CD4-positive, alpha-beta T cell treated with Interferon gamma for 1 hour (primary cell): ENCODE results near the gene SORBS2.
"Not testable (repeated sequence)": the region's sequence is repeated elsewhere in the genome, so short reads cannot be mapped to it uniquely, and the experiment has no call there.

Experiments
- DNase-seq: peaks from one replicate; pipeline ENCODE4 v3.0.0-alpha.2; 2020

Gene SORBS2

DNA sequence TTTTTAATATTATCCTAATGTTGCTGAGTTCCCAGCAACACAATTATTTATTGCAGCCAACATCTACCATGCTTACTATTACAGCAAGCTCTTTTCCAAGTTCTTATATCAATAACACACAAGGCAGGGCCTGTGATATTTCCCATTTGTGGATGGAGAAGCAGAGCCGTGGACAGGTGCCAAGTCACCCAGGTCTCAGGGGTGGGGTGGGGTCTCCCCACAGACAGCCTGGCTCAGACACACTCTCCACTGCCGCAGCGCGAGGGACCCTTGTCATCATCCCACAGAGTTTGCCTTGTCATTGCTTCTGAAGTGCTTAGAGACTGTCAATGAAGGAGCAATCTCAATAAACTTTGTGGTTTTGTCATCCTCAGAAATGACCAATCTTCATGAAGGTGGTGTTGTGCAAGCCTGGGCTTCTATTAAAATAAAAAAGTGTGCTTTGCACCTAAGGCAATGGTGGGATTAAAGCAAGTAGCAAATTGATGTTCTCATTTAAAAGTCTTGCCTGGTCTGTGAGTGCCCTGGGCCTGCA lies 76.1 kb downstream of the SORBS2 start:
- DNase-seq: peak; percentile 23

DNA sequence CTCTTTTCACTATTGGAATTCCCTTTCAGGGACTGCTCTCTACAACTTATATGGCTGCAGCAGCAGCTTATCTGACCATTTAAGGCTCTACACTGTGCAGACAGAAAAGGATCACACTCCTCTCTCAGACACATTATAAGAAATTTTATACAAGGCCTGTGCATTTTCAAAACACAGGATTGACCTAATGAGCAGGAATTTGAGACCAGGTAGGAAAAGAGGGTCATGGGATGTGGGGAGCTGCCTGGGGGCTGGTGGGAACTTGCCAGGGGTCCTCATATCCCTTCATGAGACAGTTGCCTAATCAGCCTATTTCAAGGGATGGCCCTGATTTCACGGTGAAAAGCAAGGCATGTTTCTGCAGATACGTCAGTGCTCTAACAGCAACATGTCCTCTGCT lies 77.1 kb downstream of the SORBS2 start:
- no peak for DNase-seq

DNA sequence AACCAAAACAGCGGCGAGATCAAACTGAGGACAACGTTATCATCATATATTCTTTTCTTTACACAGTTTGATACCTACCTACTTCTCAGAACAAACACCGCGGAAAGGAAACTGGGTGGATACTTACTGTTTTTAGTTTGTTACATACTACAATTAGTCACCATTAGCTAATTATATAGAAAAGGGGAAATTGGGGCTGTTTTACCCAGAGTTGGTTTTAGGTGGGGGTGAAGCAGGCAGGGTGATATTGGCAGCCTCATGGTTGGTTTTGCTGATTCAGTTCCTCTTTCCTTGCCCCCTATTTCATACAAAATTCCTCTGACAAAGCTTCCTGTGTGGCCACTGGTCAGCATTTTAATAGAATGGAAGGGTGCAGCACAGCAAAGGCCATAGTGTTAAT lies 77.8 kb downstream of the SORBS2 start:
- DNase-seq: peak; percentile 41

DNA sequence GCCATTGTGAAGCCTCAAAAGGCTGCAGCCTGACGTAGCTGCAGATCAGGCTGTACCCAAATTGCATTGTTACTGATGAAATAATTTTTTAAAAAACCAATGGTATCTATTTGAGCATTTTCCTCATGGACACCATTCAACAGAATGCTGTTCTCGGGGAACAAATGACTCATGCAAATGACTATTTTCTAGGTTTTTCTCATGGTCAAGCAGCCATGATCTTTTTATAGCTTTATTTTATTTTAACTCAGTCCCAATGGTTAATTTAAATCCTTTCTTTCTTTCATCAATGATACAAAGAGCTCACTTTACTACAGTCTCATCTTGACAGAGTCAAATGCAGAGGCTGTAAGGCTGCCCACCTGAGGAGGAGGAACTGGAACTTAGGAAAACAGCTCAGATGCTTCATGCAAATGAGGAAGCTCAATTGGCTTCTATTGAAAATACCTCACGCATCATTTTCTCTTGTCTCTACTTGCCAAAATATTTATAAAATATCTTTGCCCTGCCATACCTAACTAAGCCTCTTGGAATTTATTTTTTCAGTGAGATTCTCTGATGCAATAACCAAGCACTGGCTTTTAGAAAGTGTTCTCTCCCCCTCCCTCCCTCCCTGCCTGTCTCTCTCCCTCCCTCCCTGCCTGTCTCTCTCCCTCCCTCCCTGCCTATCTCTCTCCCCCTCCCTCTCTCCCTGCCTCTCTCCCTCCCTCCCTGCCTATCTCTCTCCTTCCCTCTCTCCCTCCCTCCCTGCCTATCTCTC lies 81.0 kb downstream of the SORBS2 start:
- no peak for DNase-seq

DNA sequence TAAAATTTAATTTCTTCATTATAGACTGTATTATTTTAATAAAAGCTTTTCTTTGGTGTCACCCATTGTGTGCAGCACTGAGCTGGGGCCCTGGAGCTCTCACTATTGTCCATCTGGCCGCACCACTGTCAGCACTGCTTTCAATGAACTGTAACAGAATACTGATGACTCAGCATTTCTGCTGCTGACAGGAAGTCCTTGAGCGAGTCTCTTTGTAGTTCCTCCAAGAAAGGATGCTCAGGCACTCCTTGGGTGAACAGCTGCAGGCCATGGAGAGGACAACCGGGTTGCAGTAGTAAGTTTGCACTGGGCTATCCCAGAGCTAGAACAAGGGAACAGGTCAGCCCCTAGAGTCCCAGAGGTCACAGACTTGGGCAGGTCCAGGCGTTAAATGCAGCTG lies 81.6 kb downstream of the SORBS2 start:
- DNase-seq: peak; percentile 23

DNA sequence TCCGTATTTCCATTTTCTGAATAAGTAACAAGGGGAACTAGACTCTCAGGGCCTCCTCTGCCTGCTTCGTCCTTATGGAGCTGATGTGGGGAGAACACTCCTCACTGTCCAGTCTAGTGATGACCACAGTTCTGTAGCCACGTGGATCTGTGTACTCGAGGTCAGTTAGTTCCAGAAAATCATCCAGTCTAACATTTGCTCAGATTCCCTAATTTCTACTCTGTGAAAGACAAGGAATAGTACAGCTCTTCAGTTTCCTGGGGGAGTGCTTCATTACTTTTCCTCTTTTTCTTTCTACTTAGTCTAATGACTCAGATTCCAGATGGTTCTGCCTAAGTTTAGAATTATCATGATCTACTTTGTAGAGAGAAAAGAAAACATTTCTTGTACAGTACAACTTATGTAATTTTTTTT lies 82.6 kb downstream of the SORBS2 start:
- DNase-seq: no peak

DNA sequence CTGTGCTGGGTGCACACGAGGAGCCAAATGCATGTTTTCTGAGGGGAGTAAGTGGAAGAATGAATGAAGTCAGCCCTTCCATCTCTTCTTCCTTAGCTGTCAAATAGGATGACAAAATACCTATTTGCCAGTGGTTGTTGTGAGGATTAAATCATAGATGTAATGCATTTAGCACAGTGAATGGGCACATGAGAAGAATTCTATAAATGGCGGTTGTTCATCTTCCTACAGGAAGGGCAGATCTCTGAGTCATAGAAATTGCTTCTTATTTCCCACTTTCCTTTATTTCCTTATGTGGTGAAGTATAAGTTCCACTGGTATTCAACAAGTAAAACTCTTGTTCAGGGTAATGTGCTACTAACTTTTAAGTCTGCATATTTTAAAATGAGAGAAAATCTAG lies 83.1 kb downstream of the SORBS2 start:
- no peak for DNase-seq

DNA sequence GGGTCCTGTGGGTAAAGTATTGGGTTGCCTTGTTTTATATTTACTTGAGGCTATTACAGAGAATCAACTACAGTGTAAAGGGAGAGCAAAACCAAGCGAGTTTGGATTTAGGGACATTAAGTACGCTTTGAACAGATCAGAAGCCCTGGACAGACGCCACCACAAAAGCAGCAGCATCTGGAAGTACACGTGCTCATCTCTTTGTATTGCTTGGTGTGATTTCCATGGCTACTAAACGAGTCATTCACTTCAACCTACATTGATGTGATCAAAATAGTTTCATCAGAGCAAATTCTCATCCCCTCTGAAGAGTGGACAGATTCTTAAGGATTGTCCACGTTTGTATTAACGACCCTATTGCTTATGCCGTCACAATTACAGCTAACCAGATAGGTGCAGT lies 85.1 kb downstream of the SORBS2 start:
- DNase-seq: no peak

DNA sequence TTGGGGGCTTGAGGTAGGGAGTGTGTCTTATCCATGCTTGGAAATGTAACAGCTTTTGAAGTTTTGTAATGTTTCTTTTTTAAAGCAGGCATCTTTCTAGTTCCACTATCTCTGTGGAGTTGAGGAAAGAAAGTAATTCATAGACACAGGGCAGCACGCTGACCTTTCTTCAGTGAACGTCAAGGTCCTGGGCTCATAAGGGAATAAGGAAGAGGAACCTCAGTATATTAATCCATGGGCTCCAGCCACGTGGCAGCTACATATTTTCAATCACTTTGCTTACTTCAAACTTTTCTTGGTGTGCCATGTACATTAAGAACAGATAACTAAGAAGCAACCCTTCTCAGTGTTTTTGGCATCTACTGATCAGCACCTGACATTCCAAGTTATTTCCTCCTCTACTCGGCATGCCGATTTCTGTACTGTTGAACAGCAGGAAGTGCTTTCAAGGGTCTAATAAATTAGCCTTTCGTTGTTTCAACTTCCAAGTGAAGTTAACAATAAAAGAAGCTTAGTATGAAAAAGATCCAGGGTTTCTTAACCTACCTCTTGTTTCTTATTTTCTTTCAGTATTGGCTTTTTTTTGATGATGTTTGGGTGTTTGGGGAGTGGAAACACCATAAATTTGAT lies 88.2 kb downstream of the SORBS2 start:
- no peak for DNase-seq

DNA sequence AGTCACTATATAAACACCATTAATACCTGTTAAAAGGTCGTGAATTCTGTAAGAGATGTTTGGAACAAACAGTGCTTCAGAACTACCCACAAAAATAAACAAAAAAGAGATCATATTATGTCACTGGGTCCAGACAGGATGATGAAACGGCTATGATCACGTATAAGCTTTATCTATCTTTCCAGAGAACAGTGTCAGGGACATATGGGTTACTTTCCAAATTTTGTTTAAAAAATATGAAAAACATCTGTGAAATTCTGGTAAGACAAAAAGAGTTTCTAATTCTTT lies 90.0 kb downstream of the SORBS2 start:
- DNase-seq: no peak

DNA sequence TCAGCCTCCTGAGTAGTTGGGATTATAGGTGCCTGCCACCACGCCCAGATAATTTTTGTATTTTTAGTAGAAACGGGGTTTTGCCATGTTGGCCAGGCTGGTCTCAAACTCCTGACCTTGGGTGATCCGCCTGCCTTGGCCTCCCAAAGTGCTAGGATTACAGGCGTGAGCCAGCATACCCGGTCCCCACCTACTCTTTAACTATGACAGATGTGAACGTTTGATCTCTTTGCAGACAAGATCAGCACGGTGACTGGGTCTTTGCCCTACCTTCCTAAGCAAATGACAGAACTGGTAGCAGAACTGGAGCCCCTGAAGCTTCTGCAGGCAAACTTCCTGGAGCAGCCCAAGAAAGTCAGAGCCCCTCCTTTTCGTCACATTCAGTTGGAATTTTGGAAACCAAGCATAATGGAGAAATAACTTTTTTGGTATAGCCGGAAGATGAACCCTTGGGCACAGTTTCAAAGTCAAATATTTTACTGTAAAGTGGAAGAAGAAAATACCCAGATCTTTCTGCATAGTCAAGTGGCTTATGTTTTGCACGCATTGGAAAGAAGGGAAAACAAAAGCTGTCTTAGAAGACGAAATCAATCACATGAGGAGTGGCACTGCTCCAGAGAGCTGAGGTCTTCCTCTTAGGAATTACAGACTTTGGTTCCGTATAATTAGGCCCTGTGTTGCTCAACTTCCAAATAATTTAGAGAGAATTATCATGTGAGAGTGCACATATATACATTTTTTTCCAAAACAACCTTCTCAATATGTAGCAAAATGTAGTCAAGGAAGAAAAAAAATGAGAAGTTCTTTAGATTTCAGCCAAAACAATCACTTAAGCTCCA lies 90.6 kb downstream of the SORBS2 start:
- no peak for DNase-seq

DNA sequence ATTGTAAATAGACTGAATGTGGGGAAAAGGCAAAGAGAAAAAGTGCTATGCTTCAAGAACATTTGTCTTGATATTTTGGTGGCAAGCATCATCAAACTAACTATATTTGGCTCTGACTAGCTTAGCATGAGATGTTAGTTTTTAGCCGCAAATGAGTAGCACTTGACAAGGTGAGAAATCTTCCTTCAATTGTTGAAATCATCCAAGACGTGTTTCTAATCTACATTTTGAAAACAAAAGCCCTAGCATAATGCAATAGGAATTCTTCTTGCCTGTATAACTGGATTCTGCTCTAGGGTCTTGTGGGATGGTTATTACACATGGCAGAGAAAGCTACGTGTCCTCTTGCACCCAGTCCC lies 92.5 kb downstream of the SORBS2 start:
- no peak for DNase-seq

DNA sequence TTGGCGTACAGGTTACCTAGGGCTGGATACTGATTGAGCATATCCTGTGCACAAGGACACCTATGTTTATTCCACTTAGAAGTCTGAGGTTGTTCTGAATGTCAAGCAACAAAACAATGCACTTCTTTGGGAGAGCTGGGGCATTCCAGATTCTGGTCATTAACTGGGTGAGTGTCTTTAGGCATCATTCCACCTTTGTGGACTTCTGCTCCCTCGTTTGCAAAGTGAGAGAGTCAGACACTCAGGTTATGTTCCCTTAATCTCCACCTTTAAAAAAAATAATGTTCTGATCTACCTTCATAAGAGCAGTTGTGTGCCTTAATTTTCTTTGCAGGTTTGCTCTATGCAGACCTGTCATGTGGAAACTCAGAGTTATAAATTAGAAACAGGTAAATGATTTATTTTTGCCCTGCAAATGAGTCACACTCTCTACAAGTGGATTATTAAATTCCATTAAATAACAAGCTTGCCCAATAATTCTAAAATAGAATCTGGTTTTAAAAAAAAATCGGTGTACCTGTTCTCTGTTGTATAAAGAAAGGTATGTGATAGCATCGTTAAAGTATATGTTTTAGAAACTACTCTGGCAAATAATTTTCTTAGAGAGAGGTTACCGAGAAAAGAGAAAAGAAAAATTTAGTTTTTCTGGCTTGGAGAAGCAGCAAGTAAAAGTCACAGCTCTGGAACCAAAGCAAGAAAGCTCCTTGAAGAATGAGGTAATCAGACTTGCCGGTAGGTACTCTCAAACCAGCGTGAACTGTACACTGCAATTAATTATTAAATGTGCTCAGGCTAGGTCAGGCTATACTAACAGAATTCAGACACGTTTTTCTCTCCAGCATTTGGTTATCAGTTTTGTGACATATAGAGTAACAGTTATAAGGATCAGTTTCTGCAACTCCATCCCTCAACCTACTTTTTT lies 93.2 kb downstream of the SORBS2 start:
- no peak for DNase-seq

DNA sequence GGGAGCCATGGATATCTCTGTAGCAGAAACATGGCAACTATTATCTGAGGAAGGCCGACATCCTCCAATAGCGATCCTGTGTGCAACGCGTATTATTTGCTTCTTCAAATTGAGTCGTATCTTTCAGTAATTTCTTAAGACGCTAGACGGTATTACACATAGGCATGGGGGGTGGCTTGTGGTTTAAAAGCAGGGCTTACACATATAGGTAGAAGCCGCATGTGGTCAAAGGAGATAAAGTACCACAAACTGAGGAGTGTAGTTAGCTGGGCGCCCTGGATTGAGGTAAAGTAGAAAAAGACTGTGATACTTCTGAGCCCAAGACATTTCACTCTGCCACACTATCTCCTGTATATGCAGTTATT lies 94.6 kb downstream of the SORBS2 start:
- no peak for DNase-seq

DNA sequence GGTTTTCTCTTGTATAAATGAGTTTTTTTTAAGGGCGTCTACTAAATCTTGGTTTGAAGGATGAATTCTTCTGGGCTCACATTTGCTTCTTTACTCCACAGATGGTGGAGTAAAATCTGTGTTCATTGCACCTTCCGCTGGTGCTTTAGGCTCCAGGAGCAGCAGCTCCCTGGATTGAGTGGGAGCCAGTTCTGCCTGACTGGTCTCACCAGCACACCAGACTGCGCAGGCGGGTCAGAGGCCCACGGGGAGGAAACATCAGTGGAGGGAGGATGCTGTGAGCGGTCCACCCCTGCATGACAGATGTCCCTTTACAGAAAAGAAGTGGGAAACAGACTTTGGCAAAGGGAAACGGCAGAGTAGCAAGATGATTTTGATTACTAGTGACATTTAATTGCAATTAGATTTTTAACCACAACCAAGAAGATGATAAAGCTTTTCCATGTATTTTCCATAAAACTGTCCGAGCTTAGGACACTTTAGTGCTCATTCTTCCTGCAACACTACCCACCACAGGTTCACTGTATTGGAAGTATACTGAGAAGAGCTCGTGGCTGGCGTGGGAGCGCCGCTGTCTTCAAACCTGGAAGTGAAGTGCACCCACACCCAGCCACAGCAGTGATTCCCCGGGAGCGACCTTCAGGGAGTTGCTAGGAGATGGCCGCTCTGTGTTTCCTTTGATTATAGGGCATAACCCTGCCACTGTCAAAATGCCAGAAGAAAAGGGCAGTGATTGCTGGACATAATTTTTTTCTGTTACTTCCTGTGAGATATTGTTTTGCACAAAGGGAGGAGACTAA lies 95.2 kb downstream of the SORBS2 start:
- DNase-seq: no peak

DNA sequence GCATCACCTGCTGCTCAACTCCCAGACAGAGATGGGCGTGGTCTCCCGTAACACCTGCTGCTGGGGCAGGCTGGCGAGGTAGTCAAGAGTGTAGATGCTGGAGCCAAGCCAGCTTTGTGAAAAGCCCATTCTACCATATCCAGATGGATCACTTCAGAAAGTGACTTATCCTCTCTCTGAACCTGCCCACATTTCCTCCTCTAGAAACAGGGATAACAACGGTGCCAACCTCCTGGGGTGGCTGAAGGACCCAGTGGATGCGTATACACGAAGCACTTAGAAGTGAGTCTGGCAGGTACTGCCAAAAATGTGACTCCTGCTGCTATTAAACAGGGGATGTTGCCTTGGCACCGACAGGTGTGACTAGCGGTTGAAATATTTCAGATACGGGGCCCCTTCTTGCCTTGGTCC lies 95.8 kb downstream of the SORBS2 start:
- no peak for DNase-seq

DNA sequence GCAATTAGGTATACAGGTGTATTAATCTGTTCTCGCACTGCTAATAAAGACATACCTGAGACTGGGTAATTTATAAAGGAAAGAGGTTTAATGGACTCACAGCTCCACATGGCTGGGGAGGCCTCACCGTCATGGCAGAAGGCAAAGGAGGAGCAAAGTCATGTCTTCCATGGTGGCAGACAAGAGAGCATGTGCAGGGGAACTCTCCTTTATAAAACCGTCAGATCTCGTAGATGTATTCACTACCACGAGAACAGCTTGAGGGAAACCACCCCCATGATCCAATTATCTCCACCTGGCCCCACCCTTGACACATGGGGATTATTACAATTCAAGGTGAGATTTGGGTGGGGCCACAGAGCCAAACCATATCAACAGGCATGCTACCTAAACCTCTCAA lies 97.5 kb downstream of the SORBS2 start:
- not testable (repeated sequence) for DNase-seq

DNA sequence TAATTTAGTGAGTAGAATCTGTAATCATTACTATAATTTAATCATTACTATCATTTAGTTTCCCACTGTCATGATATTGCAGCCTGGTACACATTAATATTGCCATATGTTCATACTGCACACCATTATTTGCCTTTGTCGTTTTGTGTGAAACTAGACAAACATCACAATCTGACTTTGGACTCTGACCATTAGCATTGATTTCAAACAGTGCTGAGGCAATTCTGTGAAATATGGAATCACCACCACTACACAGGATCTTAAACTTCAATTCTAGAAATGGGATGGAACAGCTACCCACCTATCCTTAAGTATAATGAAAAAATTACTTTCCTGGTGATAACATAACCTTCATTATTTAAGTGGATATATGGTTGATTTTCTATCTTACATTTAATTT lies 98.3 kb downstream of the SORBS2 start:
- DNase-seq: no peak

DNA sequence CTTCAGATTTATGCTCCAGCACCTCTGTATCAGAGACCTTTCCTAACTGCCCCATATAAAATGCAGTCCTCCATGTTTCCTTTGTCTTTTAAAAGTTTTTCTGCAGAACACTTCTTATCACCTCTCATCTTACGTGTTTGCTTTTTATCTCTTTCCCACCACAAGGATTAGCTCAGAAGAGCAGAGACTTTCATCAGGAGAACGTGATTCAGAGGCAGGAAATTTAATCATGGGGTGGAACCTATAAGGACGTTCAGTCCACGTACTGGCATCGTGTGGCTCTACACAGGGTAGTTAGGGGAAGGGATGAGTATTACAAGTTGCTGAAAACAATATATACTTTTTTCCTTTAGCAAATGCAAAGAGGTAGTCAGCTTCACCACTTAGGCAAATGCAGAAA lies 98.7 kb downstream of the SORBS2 start:
- DNase-seq: no peak

DNA sequence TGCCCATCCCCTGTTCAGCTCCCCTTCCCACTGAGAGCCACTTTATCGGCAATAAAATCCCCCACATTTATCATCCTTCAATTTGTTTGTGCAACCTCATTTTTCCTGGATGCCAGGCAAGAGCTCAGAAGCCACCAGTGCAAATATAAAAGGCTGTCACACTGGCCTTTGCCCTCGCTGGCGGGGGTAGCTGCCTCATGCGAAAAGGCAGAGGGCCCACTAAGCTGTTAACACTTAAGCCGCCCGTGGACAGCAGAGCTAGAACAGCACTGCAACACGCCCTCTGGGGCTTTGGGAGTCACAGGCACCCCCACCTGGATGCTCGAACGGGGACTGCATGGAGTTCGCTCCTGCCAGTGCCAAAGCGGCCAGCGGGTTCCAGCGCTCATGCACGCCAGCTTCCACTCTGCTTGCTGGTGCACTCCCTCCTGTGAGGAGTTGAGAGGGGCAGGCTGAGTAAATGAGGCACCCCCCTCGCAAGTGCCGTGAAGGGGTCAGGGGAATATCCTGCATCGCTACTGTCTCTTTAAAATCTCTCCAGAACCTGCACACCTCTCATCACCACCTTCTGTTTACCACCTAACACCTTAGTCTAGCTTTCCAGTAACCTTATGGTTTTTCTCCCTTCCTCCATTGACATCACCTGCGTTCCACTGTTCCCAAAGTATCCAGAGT lies 99.5 kb downstream of the SORBS2 start:
- no peak for DNase-seq

DNA sequence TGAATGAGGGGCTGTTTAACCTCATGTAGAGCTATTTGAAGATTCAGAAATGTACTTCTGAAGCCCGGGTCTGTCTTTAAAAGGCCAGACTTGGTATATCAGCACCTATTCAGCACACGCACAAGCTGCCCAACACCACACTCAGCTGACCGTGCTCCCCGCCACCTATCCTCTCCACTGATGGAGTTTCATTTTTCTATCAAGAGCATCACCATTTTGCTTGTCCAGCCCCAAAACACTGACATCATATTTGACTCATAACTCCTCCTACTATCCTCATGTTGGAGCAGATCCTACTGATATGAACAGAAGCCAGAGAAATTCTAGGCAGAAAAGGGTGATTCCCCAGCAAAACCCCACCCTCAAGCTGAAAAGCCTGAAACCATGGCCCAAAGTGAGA lies 100.3 kb downstream of the SORBS2 start:
- no peak for DNase-seq
